ENCODE data around the gene DNAH17.

Gene DNAH17

DNA sequence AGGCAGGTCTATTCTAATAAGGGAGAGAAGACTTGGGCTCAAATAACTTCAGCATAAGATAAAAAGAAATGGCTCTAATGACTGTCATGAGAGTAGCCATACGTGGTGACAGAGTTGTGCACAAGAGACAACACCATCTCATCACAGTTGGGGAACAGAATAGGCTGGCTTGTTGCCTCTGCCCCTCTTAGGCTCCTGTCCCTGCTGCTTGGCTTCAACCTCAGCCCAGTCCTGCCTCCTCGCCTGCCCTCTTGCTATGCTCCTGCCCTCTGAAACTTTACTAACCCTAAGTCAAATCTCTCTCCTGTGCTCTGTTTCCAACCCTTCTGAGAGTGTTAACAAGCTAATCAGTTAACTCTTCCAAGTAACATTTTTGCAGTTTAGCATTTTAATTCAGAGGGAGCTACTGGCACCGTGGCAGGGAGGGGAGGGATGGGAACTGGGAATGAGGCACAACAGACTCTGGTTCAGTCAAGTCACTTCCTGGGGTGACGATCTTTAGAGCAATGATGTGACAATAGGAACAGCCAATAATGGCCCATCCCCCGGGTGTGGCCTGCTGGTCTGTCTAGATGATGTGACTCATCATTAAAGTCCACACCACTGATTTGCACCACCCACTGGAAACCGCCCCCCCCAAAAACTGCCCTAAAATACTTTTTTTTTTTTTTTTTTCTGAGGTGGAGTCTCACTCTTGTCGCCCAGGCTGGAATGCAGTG is 35.5 kb downstream of the DNAH17 start:
- no peak for DNase-seq

DNA sequence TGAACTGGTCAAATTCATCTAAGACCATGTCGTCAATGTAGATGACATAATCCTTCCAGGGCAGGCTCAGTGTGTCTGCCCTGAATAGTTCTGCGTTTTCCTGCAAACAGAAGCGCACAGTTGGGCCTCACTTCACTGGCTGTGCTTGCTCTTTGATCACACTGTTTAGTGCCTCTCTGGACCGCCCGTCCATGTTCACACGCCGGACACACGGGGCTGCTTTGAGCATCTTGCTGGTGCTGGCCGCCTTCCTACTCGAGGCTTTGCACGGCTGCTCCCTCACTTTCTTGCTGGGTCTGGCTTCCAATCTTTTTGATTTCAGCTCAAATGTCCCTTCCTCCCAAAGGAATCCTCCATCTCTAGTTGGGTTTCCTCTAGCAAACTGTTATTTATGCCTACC is 37.4 kb downstream of the DNAH17 start:
- DNase-seq: no peak

DNA sequence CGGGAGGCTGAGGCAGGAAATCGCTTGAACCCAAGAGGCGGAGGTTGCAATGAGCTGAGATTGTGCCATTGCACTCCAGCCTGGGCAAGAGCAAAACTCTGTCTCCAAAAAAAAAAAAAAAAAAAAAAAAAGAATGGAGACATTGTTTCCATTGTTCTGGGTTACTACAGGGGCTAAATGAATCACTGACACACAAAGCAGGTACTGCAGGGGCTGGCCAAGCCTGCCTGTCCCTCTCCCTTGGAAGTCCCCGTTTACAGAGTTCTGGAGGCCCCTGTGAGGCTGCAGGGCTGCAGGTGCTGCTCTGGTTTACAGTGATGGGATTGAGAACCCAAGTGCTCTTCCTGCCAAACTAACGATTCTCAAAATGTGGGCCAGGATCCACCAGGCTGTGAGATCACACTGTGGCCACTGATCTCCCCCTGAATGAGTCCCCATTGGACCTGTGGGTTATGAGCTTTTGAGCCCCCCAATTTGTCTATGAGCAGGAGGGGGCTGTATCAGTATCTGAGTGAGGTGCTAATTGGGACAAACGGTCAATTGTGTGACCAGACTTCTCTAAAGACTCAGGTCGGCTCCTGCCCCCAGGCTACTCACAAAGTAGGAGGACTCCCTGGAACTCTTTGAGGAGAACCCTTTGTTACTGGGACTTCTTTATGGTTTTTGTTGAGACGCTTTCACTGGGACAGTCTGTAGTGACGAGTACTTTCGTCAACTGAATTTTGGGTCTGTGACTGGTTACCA is 39.0 kb downstream of the DNAH17 start:
- peak; percentile 86 for DNase-seq

DNA sequence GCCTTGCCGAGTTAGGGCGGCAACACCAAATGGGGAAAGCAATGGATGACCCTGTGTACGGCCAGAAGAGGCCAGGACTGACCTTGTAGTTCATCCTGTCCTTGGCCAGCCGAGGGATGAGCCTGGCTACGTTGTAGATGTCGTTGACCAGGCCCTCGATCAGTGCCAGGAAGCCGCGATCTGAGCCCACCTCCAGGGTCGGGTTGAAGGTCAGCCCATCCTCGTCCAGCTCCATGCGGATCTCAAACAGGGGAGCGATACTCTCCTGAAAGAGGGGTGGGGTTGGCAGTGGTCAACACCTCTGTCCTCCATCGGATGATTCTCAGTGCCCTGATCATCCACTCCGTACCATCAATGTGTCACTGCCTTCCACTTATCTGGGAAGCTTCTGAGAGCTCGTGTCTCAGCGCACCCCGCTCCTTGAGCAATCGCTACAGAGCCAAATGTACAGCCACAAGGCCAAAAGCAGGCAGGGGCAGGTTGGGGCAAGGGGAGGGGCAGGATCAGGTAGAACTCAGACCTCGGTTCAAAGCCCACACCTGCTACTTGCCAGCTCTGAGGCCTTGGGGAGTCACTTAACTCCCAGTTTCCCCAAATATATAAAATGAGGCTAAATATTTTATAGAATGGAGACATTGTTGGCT is 39.9 kb downstream of the DNAH17 start:
- DNase-seq: no peak

DNA sequence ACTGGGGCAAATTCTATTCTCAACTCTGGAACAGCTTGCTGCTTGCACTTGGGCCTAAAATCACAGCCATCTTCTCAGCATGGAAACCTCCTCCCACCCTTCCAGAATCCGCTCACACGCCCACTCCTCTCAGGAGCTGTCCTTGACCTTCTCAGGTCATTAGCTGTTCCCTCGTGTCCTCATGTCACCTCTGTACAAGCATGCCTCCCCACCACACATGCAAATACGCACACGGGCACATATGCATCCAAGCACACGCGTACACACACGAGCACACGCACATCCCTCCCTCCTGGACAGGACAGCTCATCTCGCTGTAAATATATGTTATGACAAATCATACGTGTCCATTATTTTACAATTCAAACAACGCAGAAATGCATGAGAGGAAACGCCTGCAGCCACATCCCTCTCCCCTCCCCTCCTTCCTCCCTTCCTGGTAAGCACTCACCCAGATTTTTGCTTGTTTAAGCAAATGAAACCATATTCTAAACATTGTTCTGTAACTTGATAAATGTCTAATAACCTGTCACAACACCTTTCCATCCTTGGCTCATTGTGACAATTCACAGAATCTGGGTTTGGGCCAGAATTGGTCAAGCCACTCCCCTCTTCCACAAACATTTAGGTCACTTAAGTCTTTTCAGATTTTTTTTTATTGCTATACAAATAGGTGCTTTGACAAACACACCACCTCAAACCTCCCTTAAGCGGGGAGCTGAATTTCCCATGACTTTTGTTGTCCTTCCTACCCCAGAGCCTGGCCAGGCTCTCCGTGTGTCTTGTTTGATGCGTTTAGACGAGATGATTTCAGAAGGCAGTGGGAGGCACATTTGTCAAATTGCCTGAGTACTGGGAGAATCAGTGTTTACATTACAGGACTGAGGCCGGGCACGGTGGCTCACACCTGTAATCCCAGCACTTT is 41.7 kb downstream of the DNAH17 start:
- no peak for DNase-seq

DNA sequence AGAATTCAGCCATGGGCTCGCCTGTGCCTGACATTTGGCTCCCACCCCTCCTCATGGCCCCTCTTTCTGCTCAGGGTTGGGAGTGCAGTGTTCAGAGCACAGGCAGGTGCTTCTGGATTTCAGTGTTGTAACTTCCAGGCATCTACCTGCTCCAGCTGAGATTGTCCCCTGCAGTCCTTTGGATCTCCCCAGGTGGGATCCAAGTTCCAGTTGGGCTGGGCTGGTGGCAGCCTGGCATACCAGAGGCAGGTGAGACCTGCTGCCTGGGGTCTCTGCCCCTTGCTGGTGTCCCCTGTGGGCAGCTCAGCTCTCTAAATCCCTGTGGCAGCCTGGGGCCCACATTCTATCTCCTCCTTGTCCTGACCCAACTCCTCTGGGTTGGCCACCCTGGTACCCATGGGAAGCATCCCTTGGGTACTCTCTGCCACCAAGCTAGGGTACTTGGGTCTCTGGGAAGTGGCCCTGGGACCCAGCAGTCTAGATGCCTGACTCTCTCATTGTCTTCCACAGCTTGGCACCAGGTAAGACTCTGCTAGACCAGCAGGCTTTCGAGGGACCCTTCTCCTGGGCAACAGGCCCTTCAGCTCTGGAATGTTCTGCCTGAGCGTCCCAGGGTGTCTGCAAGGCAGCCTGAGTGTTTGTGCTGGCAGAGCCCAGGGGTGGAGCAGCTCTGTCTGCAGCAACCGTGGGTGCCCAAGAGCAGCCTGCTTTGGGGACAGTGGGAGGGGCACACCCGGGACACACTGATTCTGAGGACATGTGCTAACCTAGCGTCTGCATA is 42.5 kb downstream of the DNAH17 start:
- no peak for DNase-seq

DNA sequence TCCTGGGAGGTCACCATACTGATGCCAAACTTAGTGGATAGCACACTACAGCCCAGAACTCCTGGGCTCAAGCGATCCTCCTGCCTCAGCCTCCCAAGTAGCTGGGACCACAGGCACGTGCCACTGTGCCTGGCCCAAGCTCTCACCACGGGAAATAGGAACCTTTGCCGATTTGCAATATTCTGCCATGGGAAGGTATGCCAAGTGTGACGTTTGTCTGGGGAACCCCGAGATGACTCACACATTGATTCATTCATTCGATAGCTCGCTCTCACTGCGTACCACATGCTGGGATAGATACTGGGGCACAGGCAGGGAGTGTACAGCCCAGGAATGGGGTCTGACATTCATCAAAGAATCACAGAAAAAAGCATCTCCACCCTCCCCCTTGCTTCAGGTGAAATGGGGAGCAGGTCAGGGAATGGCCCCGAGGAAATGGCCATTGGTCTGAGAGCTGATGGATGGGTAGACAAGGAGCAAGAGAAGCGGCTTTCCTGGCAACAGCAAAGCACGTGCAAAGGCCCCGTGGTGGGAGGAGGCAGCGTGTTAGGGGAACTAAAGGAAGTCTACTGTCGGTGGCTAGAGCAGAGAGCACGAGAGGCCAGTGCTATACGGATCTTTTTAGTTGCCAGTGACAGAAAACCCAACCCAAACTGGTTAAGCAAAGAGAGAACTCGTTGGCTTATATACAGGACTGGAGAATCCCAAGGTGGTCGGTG is 44.1 kb downstream of the DNAH17 start:
- DNase-seq: no peak

DNA sequence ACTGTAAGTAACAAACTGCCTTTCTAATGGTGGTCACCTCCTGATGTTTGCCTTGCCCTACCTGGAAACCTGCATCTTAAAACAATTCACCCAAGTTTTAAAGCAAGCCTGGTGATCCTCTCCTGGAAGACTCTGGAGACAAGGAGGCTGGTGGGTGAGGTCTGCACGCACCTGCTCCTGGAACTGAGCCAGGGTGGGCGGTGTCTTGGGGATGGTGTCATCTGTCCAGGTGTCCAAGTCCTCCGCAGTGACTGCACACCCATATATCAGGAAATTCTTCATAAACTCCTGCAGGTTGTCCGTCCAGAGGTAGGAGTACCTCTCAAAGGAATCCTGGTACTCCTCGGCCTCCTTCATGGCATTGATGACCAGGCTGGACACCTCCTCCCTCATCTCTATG is 44.9 kb downstream of the DNAH17 start:
- DNase-seq: no peak

DNA sequence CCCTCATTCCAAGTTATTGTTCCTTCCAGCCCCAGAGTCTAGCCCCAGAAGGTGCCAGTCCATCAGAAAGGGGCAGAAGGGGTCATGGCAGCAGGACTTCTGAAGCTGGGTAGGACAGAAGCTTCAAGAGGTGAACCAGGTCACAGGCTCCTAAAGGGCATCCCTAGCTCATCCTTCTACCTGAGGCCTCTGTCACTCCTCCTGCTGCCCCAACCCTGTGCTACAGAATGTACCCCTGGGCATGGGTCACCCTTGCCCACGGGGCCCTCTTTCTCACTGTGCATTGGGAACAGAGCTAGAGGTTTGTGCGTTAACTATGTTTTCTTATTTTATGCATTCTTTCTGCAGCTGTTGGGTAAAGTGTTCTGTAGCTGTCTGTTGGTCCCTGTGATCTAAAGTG is 46.5 kb downstream of the DNAH17 start:
- DNase-seq: no peak

DNA sequence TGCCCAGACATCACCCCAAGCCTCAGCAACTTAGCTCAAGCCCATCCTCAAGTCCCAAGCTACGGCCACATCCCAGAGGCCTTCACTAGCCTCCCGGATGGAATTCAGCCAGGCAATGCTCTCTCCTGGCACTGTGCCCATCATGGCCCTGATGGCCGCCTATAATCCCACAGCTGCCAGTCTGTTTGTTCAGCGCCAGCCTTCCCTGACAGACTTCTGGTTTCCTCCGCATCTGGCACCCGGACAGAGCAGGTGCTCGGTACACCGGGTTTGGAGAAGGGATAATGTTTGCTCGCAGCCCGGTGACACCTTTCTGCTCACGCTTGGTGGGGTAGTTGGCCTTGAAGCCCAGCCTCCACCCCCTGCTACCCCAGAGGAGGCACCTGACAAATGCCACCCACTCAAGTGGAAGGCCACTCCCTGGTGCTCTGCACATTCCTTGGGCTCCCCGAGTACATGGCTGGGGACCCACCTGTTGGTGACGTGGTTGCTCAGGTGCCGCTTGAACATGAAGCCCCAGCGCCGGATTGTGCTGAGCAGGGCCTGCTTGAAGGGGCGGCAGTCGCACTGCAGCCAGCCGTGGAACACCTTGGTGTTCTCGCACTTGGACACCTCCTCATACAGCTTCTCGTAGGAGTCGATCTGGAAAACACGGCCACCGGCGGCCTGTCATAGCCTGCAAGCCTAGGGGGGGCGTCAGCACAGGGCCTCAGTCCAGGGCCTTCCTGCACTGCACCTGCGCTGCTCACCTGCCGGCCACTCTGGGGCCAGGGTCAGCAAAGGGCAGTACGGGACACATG is 47.1 kb downstream of the DNAH17 start:
- DNase-seq: peak; percentile 45

DNA sequence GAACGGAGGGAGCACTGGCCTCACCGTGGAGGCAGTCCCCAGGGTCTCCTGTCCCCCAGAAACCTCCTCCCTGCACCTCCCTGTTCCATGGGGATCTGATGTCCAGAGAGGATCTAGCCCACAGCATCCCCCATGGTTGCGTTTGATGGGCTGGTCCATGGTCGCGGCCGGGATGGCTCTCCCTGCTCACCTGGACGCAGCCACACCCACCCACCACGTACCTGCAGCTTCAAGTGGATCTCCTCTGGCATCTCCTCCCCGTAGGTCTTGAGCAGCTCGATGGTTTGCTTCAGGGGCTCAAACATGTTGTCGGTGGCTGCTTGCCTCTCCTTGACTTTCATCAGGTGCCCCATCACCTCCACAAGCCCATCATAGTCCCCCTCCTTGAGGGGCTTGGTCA is 47.9 kb downstream of the DNAH17 start:
- no peak for DNase-seq

DNA sequence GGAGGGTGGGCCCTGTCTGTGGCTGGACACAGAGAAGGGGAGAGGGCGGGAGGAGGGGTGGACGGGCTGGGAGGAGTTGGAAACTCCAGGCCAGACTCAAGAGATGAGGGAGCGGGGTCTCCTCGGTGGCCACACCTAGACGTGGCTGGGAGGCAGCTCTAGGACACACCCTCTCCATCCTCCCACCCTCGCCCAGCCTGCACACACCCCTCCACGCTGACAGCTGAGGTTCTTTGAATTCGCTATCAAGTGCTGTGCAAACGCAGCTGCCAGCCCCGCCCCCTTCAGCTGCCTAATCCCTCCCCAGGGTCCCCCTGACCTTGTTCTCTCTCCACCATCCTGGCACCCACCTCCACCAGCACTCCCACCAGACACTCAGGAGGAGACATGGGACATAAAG is 48.7 kb downstream of the DNAH17 start:
- DNase-seq: no peak

DNA sequence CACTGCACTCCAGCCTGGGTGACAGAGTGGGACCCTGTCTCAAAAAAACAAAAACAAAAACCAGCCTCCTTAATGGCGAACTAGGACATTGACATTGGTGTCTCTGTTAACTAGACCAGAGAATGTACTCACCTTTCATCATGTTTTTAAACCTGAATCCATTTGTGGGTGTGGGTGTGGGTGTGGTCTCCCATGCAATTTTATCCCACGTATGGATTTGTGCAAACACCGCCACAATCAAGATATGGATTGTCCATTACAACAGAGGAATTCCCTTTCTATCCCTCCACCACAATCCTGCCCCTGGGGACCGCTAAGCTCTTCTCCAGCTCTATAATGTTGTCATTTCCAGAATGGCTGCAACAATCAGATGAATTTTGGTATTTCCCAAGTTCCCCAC is 49.9 kb downstream of the DNAH17 start:
- peak; percentile 30 for DNase-seq

DNA sequence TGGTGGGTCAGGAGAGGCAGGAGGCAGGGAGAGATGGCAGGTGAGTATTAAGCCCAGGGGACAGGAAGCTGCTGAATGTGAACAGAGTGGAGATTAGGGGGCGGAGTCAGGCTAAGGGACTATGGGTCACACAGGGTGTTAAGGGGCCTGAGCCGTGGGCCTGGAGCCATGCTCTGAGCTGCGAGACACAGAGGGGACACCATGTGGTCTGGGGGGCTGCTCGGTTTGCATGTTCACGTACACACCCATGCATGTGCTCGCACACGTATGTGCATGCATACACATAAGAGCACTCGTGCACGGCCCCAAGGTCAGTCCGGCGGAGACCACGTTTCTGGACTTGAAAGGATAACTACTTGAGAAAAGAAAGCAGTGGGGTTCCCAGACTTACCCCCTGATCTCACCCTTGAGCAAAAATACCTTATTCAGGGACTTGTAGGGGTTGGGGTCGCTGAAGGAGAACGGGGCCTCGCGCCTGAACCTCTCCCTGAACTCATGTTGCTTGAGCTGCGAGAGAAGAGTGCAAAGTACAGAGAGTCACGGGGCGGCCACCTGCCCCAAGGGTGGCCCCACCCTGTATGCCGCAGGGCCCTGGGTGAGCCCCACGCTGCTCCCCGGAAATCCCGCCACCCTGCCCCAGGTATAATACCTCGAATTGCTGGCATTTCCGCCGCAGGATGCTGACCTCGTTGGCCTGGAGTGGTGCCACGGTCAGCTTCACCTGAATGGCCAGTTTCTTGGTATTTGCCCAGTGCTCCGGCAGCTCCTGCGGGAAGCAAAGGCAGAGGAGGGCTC is 50.8 kb downstream of the DNAH17 start:
- peak; percentile 55 for DNase-seq

DNA sequence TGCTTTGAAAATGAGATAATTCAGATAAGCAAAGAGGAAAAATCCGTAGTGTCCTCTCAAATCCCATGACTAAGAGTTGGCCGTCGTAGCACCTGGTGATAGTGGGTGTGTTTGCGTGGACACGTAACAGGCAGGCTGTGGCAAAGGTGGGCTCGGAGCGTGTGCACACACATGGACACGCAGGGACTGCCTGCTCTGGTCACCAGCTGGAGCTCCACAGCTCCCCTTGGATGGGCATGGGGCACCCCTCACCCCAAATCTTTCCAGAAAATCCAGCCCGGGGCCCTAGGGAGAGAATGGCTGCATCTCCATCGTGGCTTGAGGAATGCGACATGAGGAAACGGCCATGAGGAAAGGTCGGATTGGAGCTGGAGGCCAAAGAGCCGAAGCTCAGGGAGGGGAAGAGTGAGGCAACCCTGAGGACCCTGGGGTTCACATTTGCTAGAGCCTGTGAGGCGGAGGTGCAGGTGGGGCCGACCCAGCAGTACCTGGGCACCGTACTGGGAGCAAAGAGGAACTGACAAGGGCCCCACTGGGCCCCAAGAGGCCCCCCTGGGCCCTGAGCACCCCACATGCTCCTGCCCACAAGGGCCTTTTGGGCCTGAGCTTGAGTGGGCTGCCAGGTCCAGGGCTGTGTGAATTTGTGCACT is 51.6 kb downstream of the DNAH17 start:
- peak; percentile 45 for DNase-seq

DNA sequence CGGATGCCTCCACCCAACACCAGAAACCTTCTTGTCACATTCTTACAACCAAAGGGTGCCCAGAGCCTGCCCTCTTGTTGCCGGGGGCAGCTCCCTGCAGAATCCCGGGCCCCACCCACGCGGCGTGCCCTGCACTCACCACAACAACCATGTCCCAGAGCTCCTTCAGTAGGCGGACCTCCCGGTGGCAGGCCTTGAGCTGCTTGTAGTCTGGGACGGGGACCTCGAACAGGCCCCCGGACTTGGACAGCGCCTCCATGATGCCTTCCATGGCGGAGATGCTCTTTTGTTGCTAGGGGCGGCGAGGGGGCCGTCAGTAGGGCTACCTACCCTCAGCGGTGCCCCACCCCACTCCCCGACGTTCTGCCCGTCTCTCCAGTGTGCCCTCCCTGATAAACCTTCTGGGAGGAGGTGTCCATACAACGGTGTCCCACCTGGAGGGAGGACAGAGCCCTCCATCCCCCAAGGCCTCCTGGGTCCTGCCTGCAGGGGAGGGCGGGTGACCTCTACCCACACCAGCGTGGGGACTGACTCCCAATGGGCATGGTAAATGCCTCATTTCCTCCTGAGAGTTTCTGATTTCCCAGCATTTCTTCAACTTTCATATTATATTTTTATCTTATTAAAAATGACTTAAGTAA is 52.2 kb downstream of the DNAH17 start:
- DNase-seq: peak; percentile 53

DNA sequence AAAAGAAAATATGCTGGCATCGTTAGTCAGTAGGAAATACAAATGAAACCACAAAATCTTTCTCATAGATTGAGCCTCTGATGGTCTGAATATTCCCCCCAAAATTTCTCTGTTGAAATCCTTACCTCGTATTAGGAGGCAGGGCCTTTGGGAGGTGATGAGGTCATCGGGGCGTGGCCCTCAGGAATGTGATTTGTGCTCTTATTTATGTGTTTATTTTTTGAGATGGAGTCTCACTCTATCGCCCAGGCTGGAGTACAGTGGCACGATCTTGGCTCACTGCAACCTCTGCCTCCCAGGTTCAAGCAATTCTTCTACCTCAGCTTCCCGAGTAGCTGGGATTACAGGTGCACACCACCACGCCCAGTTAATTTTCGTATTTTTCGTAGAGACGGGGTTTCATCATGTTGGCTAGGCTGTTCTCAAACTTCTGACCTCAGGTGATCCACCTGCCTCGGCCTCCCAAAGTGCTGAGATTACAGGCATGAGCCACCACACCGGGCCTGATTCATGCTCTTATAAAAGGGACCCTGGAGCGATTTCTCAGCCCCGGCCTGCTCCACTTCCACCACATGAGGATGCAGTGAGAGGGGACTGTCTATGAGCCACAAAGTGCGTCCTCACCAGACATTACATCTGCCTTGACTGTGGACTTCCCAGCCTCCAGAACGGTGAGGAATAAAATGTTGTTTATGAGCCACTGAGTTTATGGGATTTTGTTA is 53.1 kb downstream of the DNAH17 start:
- DNase-seq: peak; percentile 38
